ENCODE data around the gene GPAM.
"Not testable (repeated sequence)": the region's sequence is repeated elsewhere in the genome, so short reads cannot be mapped to it uniquely, and the experiment has no call there.

GPAM gene

GRCh38 chr10:112183329-112184051 is at the start of gene GPAM:
TSS of gene GPAM (minus strand) at chr10:112183765. CDS start at chr10:112181784, 1,981 bp downstream.
- DNase-seq (ENCODE audit: low read depth): peak; percentile 98

GRCh38 chr10:112232670-112233069 is 49.1 kb upstream of the GPAM start:
- DNase-seq (ENCODE audit: low read depth): no peak

GRCh38 chr10:112231602-112232400 is 48.2 kb upstream of the GPAM start:
- no peak for DNase-seq (ENCODE audit: low read depth)

- no peak for DNase-seq (ENCODE audit: low read depth)
Measured at GRCh38 chr10:112230325-112230988, 46.9 kb upstream of the GPAM start.

GRCh38 chr10:112229901-112230300 is 46.3 kb upstream of the GPAM start:
- DNase-seq (ENCODE audit: low read depth): no peak

GRCh38 chr10:112229096-112229495 is 45.5 kb upstream of the GPAM start:
- DNase-seq (ENCODE audit: low read depth): no peak

- not testable (repeated sequence) for DNase-seq (ENCODE audit: low read depth)
Measured at GRCh38 chr10:112228366-112229088, 45.0 kb upstream of the GPAM start.

GRCh38 chr10:112227331-112227987 is 43.9 kb upstream of the GPAM start:
- DNase-seq (ENCODE audit: low read depth): no peak

- no peak for DNase-seq (ENCODE audit: low read depth)
Measured at GRCh38 chr10:112226439-112227248, 43.1 kb upstream of the GPAM start.

- DNase-seq (ENCODE audit: low read depth): no peak
Measured at GRCh38 chr10:112225771-112226438, 42.3 kb upstream of the GPAM start.

- DNase-seq (ENCODE audit: low read depth): no peak
Measured at GRCh38 chr10:112224933-112225529, 41.5 kb upstream of the GPAM start.

- no peak for DNase-seq (ENCODE audit: low read depth)
Measured at GRCh38 chr10:112223725-112224124, 40.2 kb upstream of the GPAM start.

- no peak for DNase-seq (ENCODE audit: low read depth)
Measured at GRCh38 chr10:112222799-112223198, 39.2 kb upstream of the GPAM start.

- no peak for DNase-seq (ENCODE audit: low read depth)
Measured at GRCh38 chr10:112221545-112221944, 38.0 kb upstream of the GPAM start.

- DNase-seq (ENCODE audit: low read depth): no peak
Measured at GRCh38 chr10:112218960-112219359, 35.4 kb upstream of the GPAM start.

GRCh38 chr10:112218036-112218390 is 34.4 kb upstream of the GPAM start:
- DNase-seq (ENCODE audit: low read depth): no peak

- no peak for DNase-seq (ENCODE audit: low read depth)
Measured at GRCh38 chr10:112217386-112218035, 33.9 kb upstream of the GPAM start.

- DNase-seq (ENCODE audit: low read depth): no peak
Measured at GRCh38 chr10:112216966-112217365, 33.4 kb upstream of the GPAM start.

GRCh38 chr10:112216151-112216550 is 32.6 kb upstream of the GPAM start:
- no peak for DNase-seq (ENCODE audit: low read depth)
